Measurements from ENCODE around the gene IRF2. TPM values are rescaled to one million over a fixed set of nuclear protein-coding genes. Genes with fewer than 3 reads are reported as not detected.

Gene IRF2
- total and polyA plus RNA-seq, 2 experiments from 2014 or later, result 4.0 to 12.0 TPM

- Histone ChIP-seq H3K27ac (no peak overlapping the region), H3K36me3 (peaks cover 9% of the 10 kb centered on the region), H3K4me1 (ENCODE audit: low read depth) (no peaks in the 10 kb centered on the region), H3K27me3 (no peaks in the 10 kb centered on the region), H3K4me3 (no peak overlapping the region), H3K9me3 (ENCODE audit: low read depth) (no peaks in the 10 kb centered on the region)
- TF ChIP-seq, protein P1, sequence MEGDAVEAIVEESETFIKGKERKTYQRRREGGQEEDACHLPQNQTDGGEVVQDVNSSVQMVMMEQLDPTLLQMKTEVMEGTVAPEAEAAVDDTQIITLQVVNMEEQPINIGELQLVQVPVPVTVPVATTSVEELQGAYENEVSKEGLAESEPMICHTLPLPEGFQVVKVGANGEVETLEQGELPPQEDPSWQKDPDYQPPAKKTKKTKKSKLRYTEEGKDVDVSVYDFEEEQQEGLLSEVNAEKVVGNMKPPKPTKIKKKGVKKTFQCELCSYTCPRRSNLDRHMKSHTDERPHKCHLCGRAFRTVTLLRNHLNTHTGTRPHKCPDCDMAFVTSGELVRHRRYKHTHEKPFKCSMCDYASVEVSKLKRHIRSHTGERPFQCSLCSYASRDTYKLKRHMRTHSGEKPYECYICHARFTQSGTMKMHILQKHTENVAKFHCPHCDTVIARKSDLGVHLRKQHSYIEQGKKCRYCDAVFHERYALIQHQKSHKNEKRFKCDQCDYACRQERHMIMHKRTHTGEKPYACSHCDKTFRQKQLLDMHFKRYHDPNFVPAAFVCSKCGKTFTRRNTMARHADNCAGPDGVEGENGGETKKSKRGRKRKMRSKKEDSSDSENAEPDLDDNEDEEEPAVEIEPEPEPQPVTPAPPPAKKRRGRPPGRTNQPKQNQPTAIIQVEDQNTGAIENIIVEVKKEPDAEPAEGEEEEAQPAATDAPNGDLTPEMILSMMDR (IDR thresholded peaks at IDR 0.05; ENCODE audit: low read depth, low read length), result no peak
- no peak for DNase-seq (ENCODE audit: low read depth in 1 of 2, low spot score in 1 of 2)
These were observed 77.5 kb downstream of the IRF2 start for GRCh38 chr4:184396570-184397515.

GRCh38 chr4:184395971-184396391, 78.4 kb downstream of the IRF2 start:
- TF ChIP-seq, protein P1 (IDR thresholded peaks at IDR 0.05; ENCODE audit: low read depth, low read length), result no peak
- peaks cover 9% of the 10 kb centered on the region for H3K36me3 ChIP-seq

GRCh38 chr4:184395451-184395917, 78.9 kb downstream of the IRF2 start:
- no peaks in the 10 kb centered on the region for H3K4me1 ChIP-seq (ENCODE audit: low read depth)
- no peak overlapping the region for H3K27ac ChIP-seq
- no peak overlapping the region for H3K4me3 ChIP-seq
- no peaks in the 10 kb centered on the region for H3K9me3 ChIP-seq (ENCODE audit: low read depth)
- TF ChIP-seq, protein P1 (IDR thresholded peaks at IDR 0.05; ENCODE audit: low read depth, low read length), result no peak
- no peak for DNase-seq (ENCODE audit: low read depth in 1 of 2, low spot score in 1 of 2)
- H3K27me3 ChIP-seq, result no peaks in the 10 kb centered on the region
- peaks cover 9% of the 10 kb centered on the region for H3K36me3 ChIP-seq

More at GRCh38 chr4:184395971-184396391, 78.4 kb downstream of the IRF2 start:
- Histone ChIP-seq H3K27ac (no peak overlapping the region), H3K27me3 (no peaks in the 10 kb centered on the region), H3K9me3 (ENCODE audit: low read depth) (no peaks in the 10 kb centered on the region), H3K4me3 (no peak overlapping the region), H3K4me1 (ENCODE audit: low read depth) (no peaks in the 10 kb centered on the region)
- no peak for DNase-seq (ENCODE audit: low read depth in 1 of 2, low spot score in 1 of 2)

GRCh38 chr4:184392748-184393559, 81.4 kb downstream of the IRF2 start:
- Histone ChIP-seq H3K27me3 (no peaks in the 10 kb centered on the region), H3K27ac (no peak overlapping the region), H3K4me1 (ENCODE audit: low read depth) (peaks cover 6% of the 10 kb centered on the region), H3K4me3 (no peak overlapping the region), H3K9me3 (ENCODE audit: low read depth) (no peaks in the 10 kb centered on the region), H3K36me3 (peaks cover 6% of the 10 kb centered on the region)
- no peak for DNase-seq (ENCODE audit: low read depth in 1 of 2, low spot score in 1 of 2)
- TF ChIP-seq, protein P1 (IDR thresholded peaks at IDR 0.05; ENCODE audit: low read depth, low read length), result no peak

DNA sequence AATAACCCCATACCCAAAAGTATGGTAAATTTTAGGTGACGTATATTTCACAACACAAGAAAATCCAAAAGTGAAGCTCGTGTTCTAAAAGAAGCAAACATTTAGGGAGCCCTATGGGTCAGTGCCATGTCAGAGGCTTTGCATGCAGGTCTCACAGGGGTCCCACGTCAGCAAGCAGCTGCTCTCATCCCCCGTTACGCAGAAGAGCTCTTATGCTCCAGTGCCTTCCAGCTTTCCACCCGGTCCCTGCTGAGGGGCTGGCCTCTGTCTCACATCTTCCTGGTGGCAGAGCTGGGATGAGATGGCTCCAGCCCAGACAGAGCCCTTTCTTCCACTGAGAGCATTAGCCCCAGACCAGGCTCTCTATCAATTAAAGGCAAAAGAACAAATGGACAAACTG, 82.0 kb downstream of the IRF2 start:
- H3K27me3 ChIP-seq, result no peaks in the 10 kb centered on the region
- no peak overlapping the region for H3K27ac ChIP-seq
- TF ChIP-seq, protein P1 (IDR thresholded peaks at IDR 0.05; ENCODE audit: low read depth, low read length), result no peak
- no peak overlapping the region for H3K4me3 ChIP-seq
- H3K36me3 ChIP-seq, result peaks cover under 1% of the 10 kb centered on the region
- no peak for DNase-seq (ENCODE audit: low read depth in 1 of 2, low spot score in 1 of 2)
- no peaks in the 10 kb centered on the region for H3K9me3 ChIP-seq (ENCODE audit: low read depth)
- peaks cover 11% of the 10 kb centered on the region for H3K4me1 ChIP-seq (ENCODE audit: low read depth)
